ENCODE data around the gene CGNL1. TPM values are rescaled to one million over a fixed set of nuclear protein-coding genes. Genes with fewer than 3 reads are reported as not detected.

The CGNL1 gene
- total RNA-seq, 1 experiment from 2014 or later = 34.6 TPM

DNA sequence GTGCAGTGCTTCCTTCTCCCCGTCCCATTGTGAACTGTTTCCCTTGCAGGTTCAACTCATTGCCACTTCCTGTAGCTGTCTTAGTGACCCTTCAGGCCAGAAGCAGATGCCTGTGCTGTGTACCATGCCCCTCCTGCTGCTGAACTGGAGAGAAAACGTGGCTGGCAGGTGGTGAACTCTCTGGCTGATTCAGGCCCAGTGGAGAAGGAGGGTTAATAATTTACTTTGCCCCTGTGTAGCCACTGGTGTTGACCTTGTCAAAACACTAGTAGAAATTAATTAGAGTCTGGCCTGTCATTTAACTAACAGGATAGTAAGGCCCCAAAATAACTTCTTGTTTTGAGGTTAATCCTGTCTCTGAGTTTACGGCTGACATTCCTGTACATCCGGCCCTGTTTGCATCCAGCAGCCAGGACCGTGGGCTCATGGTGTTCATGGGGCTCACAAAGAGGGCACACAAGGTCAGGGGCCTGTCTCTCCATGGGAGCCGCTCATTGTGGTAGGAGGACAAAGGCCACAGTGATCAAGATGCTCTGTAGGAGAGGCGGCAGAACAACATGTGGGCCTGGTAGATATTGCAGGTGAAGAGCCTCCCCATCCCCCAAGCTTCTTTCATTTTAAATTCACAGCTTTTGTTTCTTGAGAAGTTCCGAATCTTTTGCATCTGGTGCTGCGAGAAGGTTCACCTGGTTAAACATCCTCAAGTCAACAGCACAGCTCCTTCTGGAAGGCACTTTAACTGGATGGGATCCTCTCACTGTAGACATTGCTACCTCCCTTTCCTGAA, 101.6 kb downstream of the CGNL1 start:
- Mint-ChIP-seq H3K4me3 (peak overlapping the region in 1 of 2 experiments; percentile 34; a peak in 1 of 5 replicates), H3K9me3 (peaks cover 0 to 2% of the 10 kb centered on the region in 2 experiments; a peak in 1 of 5 replicates), H3K4me1 (peaks cover 38 to 44% of the 10 kb centered on the region in 2 experiments), H3K27me3 (ENCODE audit: low read depth) (no peaks in the 10 kb centered on the region; the same call in 1 of the 2 replicates), H3K27ac (peak overlapping the region; percentile 82 to 86 (median 83)), H3K36me3 (ENCODE audit: insufficient read depth in 1 of 3, low read depth in 3 of 3) (peaks cover 14 to 20% (median 18%) of the 10 kb centered on the region in 3 experiments)
- no peaks in the 10 kb centered on the region for H3K27me3 ChIP-seq (ENCODE audit: insufficient read depth, low read length)
- no CpG with 5 or more reads among the region's 9 CpGs for WGBS (ENCODE audit: extremely low coverage, insufficient read length, low lambda C conversion rate)
- H2BK15ac ChIP-seq (ENCODE audit: low read depth, low read length) = no peak overlapping the region
- no peak overlapping the region for H3K9ac ChIP-seq (ENCODE audit: extremely low read depth, insufficient read length, low read length)
- H2BK120ac ChIP-seq (ENCODE audit: low read depth, low read length, poor library complexity, severe bottlenecking) = no peak overlapping the region
- no peak overlapping the region for H3K18ac ChIP-seq (ENCODE audit: insufficient read length, low read depth, low read length)
- H3K56ac ChIP-seq (ENCODE audit: insufficient read length, low read depth, low read length) = no peak overlapping the region
- H3K4me2 ChIP-seq (ENCODE audit: insufficient read depth, insufficient read length, low read length) = no peak overlapping the region
- no peaks in the 10 kb centered on the region for H3K79me2 ChIP-seq (ENCODE audit: insufficient read depth, low read length)
- TF ChIP-seq, protein P1, sequence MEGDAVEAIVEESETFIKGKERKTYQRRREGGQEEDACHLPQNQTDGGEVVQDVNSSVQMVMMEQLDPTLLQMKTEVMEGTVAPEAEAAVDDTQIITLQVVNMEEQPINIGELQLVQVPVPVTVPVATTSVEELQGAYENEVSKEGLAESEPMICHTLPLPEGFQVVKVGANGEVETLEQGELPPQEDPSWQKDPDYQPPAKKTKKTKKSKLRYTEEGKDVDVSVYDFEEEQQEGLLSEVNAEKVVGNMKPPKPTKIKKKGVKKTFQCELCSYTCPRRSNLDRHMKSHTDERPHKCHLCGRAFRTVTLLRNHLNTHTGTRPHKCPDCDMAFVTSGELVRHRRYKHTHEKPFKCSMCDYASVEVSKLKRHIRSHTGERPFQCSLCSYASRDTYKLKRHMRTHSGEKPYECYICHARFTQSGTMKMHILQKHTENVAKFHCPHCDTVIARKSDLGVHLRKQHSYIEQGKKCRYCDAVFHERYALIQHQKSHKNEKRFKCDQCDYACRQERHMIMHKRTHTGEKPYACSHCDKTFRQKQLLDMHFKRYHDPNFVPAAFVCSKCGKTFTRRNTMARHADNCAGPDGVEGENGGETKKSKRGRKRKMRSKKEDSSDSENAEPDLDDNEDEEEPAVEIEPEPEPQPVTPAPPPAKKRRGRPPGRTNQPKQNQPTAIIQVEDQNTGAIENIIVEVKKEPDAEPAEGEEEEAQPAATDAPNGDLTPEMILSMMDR (conservative IDR thresholded peaks at IDR 0.05) = no peak
- no peak overlapping the region for H4K8ac ChIP-seq (replicated peaks; ENCODE audit: insufficient read length, low read depth, low read length)
- H3K23me2 ChIP-seq (ENCODE audit: insufficient read length, low read depth, low read length, poor library complexity, severe bottlenecking) = no peaks in the 10 kb centered on the region
- DNase-seq = peak; percentile 47
- H2BK20ac ChIP-seq (ENCODE audit: low read depth, low read length, poor library complexity, severe bottlenecking) = no peak overlapping the region
- no peak overlapping the region for H4K5ac ChIP-seq (ENCODE audit: insufficient read length, low read depth, low read length)
- H3T11ph ChIP-seq (ENCODE audit: low read length) = no peak overlapping the region
- no peaks in the 10 kb centered on the region for H3K9me3 ChIP-seq (ENCODE audit: control insufficient read depth, low read depth, low read length)
- peaks cover 5% of the 10 kb centered on the region; the same call in 1 of the 2 replicates for H3K4me1 ChIP-seq (ENCODE audit: insufficient read depth, low read length)
- H3K4ac ChIP-seq (ENCODE audit: low read depth, low read length) = no peak overlapping the region
- H3K27ac ChIP-seq (ENCODE audit: insufficient read length, low read depth, low read length) = no peak overlapping the region
- no peak overlapping the region for H3K14ac ChIP-seq (ENCODE audit: insufficient read depth, low read length)
- no peak overlapping the region for H4K91ac ChIP-seq (ENCODE audit: insufficient read length, low read depth, low read length)
- no peaks in the 10 kb centered on the region for H4K20me1 ChIP-seq (ENCODE audit: control insufficient read depth, insufficient read depth, insufficient read length)
- H3K23ac ChIP-seq (ENCODE audit: insufficient read length, low read depth, low read length) = no peak overlapping the region
- H2BK5ac ChIP-seq (ENCODE audit: insufficient read length, low read length) = no peak overlapping the region
- H3K79me1 ChIP-seq (ENCODE audit: insufficient read depth, low read depth, low read length, poor library complexity, severe bottlenecking) = no peaks in the 10 kb centered on the region
- H2AK5ac ChIP-seq (ENCODE audit: insufficient read length, low read length) = no peak overlapping the region
- H2BK12ac ChIP-seq (ENCODE audit: insufficient read length, low read depth, low read length) = no peak overlapping the region
- H2AFZ ChIP-seq (ENCODE audit: low read length) = no peak overlapping the region
